Tibial nerve (tissue), 4 donors: ENCODE data around the gene KRTAP20-1. TPM values are rescaled to one million over a fixed set of nuclear protein-coding genes. Genes with fewer than 3 reads are reported as not detected.

Experiments
- DNase-seq, 2 donors: peaks; one replicate each; pipeline ENCODE4 v3.0.0-alpha.2; 2019; ENCODE audit warnings: low spot score in 2 of 2
- H3K27ac ChIP-seq, 4 donors: fragments of 200-600 bp; sonication (generic) in 3 of 4; one replicate each; pipeline ENCODE4 v1.5.1; 2017 to 2019; ENCODE audit warnings: mild to moderate bottlenecking in 1 of 4
- H3K27me3 ChIP-seq, 2 donors: fragments of 200-600 bp; sonication (generic) in 1 of 2; one replicate each; pipeline versions ENCODE4 v1.5.1 to v1.6.0; 2017 to 2019
- H3K36me3 ChIP-seq, 3 donors: fragments of 200-600 bp; sonication (generic); one replicate each; pipeline ENCODE4 v1.5.1; 2018 to 2019
- H3K4me1 ChIP-seq, 4 donors: fragments of 200-600 bp; sonication (generic) in 3 of 4; one replicate each; pipeline ENCODE4 v1.5.1; 2017 to 2019
- H3K4me3 ChIP-seq, 4 donors: fragments of 200-600 bp; sonication (generic) in 3 of 4; one replicate each; pipeline ENCODE4 v1.5.1; 2017 to 2019; ENCODE audit warnings: mild to moderate bottlenecking in 1 of 4, moderate library complexity in 1 of 4
- H3K9me3 ChIP-seq, 4 donors: fragments of 200-600 bp; sonication (generic) in 3 of 4; one replicate each; pipeline ENCODE4 v1.5.1; 2017 to 2019
- EP300 ChIP-seq, 2 donors: sonication (generic); formaldehyde crosslinking; IDR thresholded peaks; one replicate each; pipeline ENCODE4 v1.6.1; 2017; ENCODE audit warnings: antibody characterized with exemption in 2 of 2, mild to moderate bottlenecking in 1 of 2
- POLR2A ChIP-seq, 2 donors: fragments of 450-650 bp; IDR thresholded peaks; one replicate each; pipeline ENCODE4 v1.6.1; 2017; ENCODE audit warnings: antibody characterized with exemption in 2 of 2, mild to moderate bottlenecking in 2 of 2, moderate library complexity in 2 of 2
- WGBS, 2 donors: methylation state at CpG; one replicate each; pipeline ENCODE4 v1.1.5; 2018; 5-methylcytosine and 5-hydroxymethylcytosine counted together
- total RNA-seq, 4 donors: library from RNA; depleted of rRNA; stranded (reverse); fragments of >200 nt; gene quantifications; one replicate each; pipeline ENCODE4 v1.1.0, GENCODE V29; 2016
- TF ChIP-seq, protein P1 (sequence below), 5 experiments: fragments of 200-600 bp in 3 of 5; fragments of 450-650 bp in 2 of 5; sonication (generic) in 3 of 5; IDR thresholded peaks; one replicate each; pipeline ENCODE4 v1.5.1; 2016 to 2019; ENCODE audit warnings: antibody characterized with exemption in 5 of 5, mild to moderate bottlenecking in 3 of 5, moderate library complexity in 2 of 5

Gene KRTAP20-1
- total RNA-seq, 4 donors from 2014 or later: not detected

DNA sequence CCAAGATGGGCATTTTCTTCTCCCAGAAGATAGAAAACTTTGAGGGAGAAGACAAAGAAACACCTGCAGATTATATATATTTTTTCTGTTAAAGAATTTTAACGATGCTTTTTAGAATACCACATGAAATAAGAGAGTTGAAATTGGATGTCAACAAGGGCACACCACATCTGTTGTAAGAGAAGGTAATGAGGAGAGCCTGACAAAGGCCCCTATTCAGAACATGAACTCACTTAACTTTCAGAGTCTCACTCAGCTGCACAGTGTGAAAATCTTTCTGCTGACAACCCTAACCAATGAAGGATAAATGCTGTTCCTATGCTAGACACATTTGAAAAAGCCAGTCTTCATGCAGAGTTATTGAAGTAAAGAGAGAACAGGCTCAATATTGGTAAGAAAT, 33.4 kb upstream of the KRTAP20-1 start:
- no peaks in the 10 kb centered on the region for H3K4me1 ChIP-seq
- no peaks in the 10 kb centered on the region for H3K36me3 ChIP-seq
- H3K27ac ChIP-seq: no peak overlapping the region
- no peaks in the 10 kb centered on the region for H3K27me3 ChIP-seq
- H3K4me3 ChIP-seq: no peak overlapping the region
- no peak for DNase-seq
- 24 to 31% methylated on average over 1 of the region's 1 CpG for whole genome bisulfite sequencing, 2 donors
- no peaks in the 10 kb centered on the region for H3K9me3 ChIP-seq
- TF ChIP-seq POLR2A (IDR thresholded peaks at IDR 0.05) (no peak), EP300 (IDR thresholded peaks at IDR 0.05) (no peak)
- TF ChIP-seq, protein P1, sequence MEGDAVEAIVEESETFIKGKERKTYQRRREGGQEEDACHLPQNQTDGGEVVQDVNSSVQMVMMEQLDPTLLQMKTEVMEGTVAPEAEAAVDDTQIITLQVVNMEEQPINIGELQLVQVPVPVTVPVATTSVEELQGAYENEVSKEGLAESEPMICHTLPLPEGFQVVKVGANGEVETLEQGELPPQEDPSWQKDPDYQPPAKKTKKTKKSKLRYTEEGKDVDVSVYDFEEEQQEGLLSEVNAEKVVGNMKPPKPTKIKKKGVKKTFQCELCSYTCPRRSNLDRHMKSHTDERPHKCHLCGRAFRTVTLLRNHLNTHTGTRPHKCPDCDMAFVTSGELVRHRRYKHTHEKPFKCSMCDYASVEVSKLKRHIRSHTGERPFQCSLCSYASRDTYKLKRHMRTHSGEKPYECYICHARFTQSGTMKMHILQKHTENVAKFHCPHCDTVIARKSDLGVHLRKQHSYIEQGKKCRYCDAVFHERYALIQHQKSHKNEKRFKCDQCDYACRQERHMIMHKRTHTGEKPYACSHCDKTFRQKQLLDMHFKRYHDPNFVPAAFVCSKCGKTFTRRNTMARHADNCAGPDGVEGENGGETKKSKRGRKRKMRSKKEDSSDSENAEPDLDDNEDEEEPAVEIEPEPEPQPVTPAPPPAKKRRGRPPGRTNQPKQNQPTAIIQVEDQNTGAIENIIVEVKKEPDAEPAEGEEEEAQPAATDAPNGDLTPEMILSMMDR (IDR thresholded peaks at IDR 0.05): no peak

DNA sequence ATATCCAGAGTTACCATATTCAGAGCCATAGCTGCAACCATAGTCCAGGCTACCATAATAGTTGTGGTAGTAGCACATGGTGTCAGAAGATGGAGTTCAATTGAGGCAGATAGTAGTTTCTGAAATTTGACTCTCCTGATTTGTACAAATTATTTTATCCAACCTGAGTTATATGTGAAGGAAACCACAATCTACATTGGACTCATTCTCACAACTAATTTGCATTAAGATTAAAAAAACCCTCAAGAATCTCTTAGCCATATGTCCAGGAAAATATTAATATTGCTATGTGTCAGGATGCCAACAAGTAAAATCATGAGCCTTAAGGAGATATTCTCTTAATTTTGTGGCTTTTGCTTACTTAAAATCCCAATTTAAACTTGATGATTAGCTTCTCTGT, 25.9 kb upstream of the KRTAP20-1 start, which contains the start of gene KRTAP22-2:
Gene KRTAP22-2 (minus strand): TSS at position 101 of the 400 bp plus-strand sequence.
- Histone ChIP-seq H3K36me3 (no peaks in the 10 kb centered on the region), H3K27ac (no peak within 1 kb of the TSS), H3K9me3 (no peaks in the 10 kb centered on the region), H3K4me3 (no peak within 1 kb of the TSS), H3K27me3 (no peaks in the 10 kb centered on the region), H3K4me1 (no peaks in the 10 kb centered on the region)
- TF ChIP-seq POLR2A (IDR thresholded peaks at IDR 0.05) (no peak), EP300 (IDR thresholded peaks at IDR 0.05) (no peak)
- TF ChIP-seq, protein P1 (IDR thresholded peaks at IDR 0.05): no peak
- DNase-seq: no peak

DNA sequence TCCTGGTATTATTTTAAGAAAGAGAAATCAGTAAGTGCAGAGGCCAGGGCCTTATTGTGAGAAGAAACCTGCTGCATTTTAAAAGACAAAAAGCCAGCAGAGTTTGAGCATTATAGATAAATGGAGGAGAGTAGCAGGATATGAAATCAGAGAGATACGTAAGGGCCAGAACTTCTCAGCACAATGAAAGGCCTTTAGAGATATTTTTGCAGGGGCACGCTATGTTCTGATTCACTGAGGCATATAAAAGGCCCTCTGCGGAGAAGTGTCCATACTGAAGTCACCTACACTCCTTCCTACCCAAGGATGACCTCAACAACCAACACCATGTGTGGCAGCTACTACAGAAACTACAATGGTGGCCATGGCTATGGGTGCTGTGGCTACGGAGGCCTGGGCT, 24.1 kb upstream of the KRTAP20-1 start, which contains the start of gene KRTAP6-3:
Gene KRTAP6-3 (plus strand): TSS at position 301 of the 400 bp plus-strand sequence. CDS start 6 bp downstream, at position 307.
- DNase-seq: no peak
- Histone ChIP-seq H3K4me1 (no peaks in the 10 kb centered on the region), H3K4me3 (no peak within 1 kb of the TSS), H3K36me3 (no peaks in the 10 kb centered on the region), H3K9me3 (no peaks in the 10 kb centered on the region), H3K27me3 (no peaks in the 10 kb centered on the region), H3K27ac (no peak within 1 kb of the TSS)
- WGBS, 2 donors: 90 to 95% methylated on average over 4 of the region's 4 CpGs
- TF ChIP-seq POLR2A (IDR thresholded peaks at IDR 0.05) (no peak), EP300 (IDR thresholded peaks at IDR 0.05) (no peak)
- TF ChIP-seq, protein P1 (IDR thresholded peaks at IDR 0.05): no peak

DNA sequence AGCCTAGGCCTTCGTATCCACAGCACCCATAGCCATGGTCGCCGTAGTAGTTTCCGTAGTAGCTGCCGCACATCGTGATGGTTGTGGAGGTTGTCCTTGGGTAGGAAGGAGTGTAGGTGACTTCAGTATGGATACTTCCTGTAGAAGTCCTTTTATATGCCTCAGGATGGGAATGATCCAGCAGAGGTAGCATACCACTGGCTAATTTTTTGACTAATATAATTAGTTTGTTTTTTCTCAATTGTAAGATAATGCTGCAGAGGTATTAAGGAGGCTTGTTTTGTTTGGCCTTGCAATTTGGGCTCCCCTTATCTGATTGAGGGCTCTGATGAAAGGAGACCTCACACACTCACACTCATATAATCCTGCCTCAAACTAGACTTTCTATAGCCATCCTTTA, 17.4 kb upstream of the KRTAP20-1 start, which contains the start of gene KRTAP6-2:
Gene KRTAP6-2 (minus strand): TSS at position 101 of the 400 bp plus-strand sequence. CDS start 28 bp downstream, at position 73.
- Histone ChIP-seq H3K4me1 (no peaks in the 10 kb centered on the region), H3K27ac (no peak within 1 kb of the TSS), H3K36me3 (no peaks in the 10 kb centered on the region), H3K4me3 (no peak within 1 kb of the TSS), H3K27me3 (no peaks in the 10 kb centered on the region), H3K9me3 (no peaks in the 10 kb centered on the region)
- TF ChIP-seq EP300 (IDR thresholded peaks at IDR 0.05) (no peak), POLR2A (IDR thresholded peaks at IDR 0.05) (no peak)
- WGBS, 2 donors: 94 to 96% methylated on average over 5 to 6 of the region's 6 CpGs
- no peak for DNase-seq

DNA sequence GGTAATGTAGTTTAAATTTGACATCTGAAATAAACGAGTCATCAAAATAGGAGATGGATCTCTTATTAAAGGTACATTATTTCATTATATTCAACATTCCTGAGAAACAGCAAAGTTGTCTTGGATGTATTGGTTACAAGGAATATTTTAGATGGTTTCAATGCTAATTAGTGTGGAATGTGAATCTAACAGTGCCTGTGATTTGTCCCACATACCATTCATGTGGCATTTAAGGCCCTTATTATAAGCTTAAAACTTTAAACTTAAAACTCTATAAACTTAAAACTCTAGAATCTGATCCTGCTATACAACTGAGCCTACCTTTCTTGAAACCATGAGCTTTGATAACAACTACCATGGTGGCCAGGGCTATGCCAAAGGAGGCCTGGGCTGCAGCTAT, 15.4 kb upstream of the KRTAP20-1 start, which contains the start of gene KRTAP22-1:
Gene KRTAP22-1 (plus strand): TSS at position 301 of the 400 bp plus-strand sequence.
- TF ChIP-seq EP300 (IDR thresholded peaks at IDR 0.05) (no peak), POLR2A (IDR thresholded peaks at IDR 0.05) (no peak)
- TF ChIP-seq, protein P1 (IDR thresholded peaks at IDR 0.05): no peak
- Histone ChIP-seq H3K4me1 (no peaks in the 10 kb centered on the region), H3K36me3 (no peaks in the 10 kb centered on the region), H3K27ac (no peak within 1 kb of the TSS), H3K27me3 (no peaks in the 10 kb centered on the region), H3K9me3 (no peaks in the 10 kb centered on the region), H3K4me3 (no peak within 1 kb of the TSS)
- DNase-seq: no peak
- 42 to 60% methylated on average over 1 of the region's 1 CpG for whole genome bisulfite sequencing, 2 donors
